GM12873 (cell line): ENCODE data around the gene OTOP3.

ENCODE experiments used
- TF ChIP-seq, protein P1 (sequence below): IDR thresholded peaks from 2 replicates; pipeline ENCODE4 v1.5.1; 2012; ENCODE audit warnings: low read depth, mild to moderate bottlenecking, moderate library complexity, low read length, control low read depth; ENCODE audit not compliant: insufficient read depth; ENCODE audit errors: missing control alignments

The OTOP3 gene

GRCh38 chr17:74924250-74924948 is 11.3 kb upstream of the OTOP3 start, which contains the start of gene OTOP2:
Gene OTOP2, plus strand, starts transcription at chr17:74924273. Its CDS starts 360 bp downstream, at chr17:74924633.
- TF ChIP-seq, protein P1, sequence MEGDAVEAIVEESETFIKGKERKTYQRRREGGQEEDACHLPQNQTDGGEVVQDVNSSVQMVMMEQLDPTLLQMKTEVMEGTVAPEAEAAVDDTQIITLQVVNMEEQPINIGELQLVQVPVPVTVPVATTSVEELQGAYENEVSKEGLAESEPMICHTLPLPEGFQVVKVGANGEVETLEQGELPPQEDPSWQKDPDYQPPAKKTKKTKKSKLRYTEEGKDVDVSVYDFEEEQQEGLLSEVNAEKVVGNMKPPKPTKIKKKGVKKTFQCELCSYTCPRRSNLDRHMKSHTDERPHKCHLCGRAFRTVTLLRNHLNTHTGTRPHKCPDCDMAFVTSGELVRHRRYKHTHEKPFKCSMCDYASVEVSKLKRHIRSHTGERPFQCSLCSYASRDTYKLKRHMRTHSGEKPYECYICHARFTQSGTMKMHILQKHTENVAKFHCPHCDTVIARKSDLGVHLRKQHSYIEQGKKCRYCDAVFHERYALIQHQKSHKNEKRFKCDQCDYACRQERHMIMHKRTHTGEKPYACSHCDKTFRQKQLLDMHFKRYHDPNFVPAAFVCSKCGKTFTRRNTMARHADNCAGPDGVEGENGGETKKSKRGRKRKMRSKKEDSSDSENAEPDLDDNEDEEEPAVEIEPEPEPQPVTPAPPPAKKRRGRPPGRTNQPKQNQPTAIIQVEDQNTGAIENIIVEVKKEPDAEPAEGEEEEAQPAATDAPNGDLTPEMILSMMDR = no peak

GRCh38 chr17:74925242-74925641 is 10.5 kb upstream of the OTOP3 start:
- TF ChIP-seq, protein P1 = no peak

DNA sequence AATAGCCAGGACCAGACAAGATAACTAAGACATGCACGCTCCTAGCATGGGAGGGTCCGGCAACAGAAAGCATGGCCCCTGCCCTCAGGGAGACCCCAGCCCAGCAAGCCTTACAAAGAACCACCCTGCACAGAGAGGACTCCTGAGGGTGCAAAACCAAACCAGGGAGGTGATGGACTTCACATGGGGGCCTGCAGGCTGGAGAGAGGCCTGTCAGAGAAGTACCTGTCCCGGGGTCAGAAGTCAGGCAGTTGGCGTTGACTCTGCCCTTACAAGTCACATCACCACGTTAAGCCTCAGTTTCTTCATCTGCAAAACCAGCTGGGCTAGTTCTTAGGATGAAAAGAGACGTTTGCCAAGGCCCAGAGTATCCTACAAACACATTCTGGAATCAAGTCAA is 6.9 kb upstream of the OTOP3 start:
- TF ChIP-seq, protein P1 = no peak

DNA sequence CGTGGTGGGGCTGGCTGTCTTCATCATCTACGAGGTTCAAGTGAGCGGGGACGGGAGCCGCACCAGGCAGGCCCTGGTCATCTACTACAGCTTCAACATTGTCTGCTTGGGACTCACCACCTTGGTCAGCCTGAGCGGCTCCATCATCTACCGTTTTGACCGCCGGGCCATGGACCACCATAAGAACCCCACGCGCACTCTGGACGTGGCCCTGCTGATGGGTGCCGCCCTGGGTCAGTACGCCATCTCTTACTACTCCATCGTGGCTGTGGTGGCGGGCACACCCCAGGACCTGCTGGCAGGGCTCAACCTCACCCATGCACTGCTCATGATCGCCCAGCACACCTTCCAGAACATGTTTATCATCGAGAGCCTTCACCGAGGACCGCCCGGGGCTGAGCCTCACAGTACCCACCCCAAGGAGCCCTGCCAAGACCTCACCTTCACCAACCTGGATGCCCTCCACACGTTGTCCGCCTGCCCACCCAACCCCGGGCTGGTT is 5.1 kb upstream of the OTOP3 start:
- TF ChIP-seq, protein P1 = no peak

- TF ChIP-seq, protein P1 = no peak
Observed at GRCh38 chr17:74935048-74935447, 650 bp upstream of the OTOP3 start.

DNA sequence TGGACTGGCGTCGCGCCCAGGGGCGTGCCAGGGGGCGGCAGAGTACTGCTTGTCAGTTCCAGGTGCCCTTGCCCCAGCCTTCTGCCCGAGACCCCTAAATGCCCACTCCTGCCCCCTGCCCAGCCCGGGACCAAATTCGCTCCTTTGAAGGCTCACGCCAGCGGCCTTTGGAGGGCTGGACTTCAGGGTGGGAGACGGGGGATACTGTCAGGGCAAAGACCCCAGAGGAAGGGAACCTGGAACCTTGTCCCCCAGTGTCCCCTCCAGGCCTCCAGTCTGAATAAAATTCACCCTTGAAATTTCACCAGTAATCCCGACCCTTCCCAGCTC is 737 bp downstream of the OTOP3 start:
- TF ChIP-seq, protein P1 = no peak

- TF ChIP-seq, protein P1 = no peak
Observed at GRCh38 chr17:74937064-74938051, 1.7 kb downstream of the OTOP3 start.
